Upper lobe of left lung (tissue), 6 donors: Measurements from ENCODE around the gene FNBP1L. TPM values are rescaled to one million over a fixed set of nuclear protein-coding genes. Genes with fewer than 3 reads are reported as not detected.

Source experiments
- ATAC-seq, 2 donors: fragments of 200-7000 bp; cut with Tn5 transposase; one replicate each; pipeline ENCODE4 v1.9.1; 2022; ENCODE audit warnings: mild to moderate bottlenecking in 2 of 2, moderate library complexity in 2 of 2; ENCODE audit not compliant: low FRiP score in 2 of 2
- DNase-seq, 2 donors: peaks; one replicate each; pipeline ENCODE4 v3.0.0-alpha.2; 2019 to 2020
- H3K27ac ChIP-seq, 4 donors: fragments of 200-600 bp; sonication (generic); one replicate each; pipeline ENCODE4 v1.5.1; 2016 to 2019
- H3K27me3 ChIP-seq, 4 donors: fragments of 200-600 bp; sonication (generic); one replicate each; pipeline ENCODE4 v1.5.1; 2017 to 2019
- H3K36me3 ChIP-seq, 4 donors: fragments of 200-600 bp; sonication (generic); one replicate each; pipeline ENCODE4 v1.5.1; 2016 to 2019
- H3K4me1 ChIP-seq, 4 donors: fragments of 200-600 bp; sonication (generic); one replicate each; pipeline ENCODE4 v1.5.1; 2018 to 2019
- H3K4me3 ChIP-seq, 4 donors: fragments of 200-600 bp; sonication (generic); one replicate each; pipeline ENCODE4 v1.5.1; 2017 to 2019; ENCODE audit warnings: mild to moderate bottlenecking in 2 of 4, moderate library complexity in 1 of 4
- H3K9me3 ChIP-seq, 4 donors: fragments of 200-600 bp; sonication (generic); one replicate each; pipeline ENCODE4 v1.5.1; 2018 to 2019
- EP300 ChIP-seq, 4 donors: sonication (generic); formaldehyde crosslinking; IDR thresholded peaks; one replicate each; pipeline ENCODE4 v1.5.1; 2017; ENCODE audit warnings: antibody characterized with exemption in 4 of 4, control low read depth in 2 of 4
- POLR2A ChIP-seq, 4 donors: fragments of 450-650 bp; IDR thresholded peaks; one replicate each; pipeline ENCODE4 v1.5.1; 2016 to 2017; ENCODE audit warnings: antibody characterized with exemption in 4 of 4, mild to moderate bottlenecking in 2 of 4
- POLR2AphosphoS5 ChIP-seq, 2 donors: sonication (generic); formaldehyde crosslinking; IDR thresholded peaks; one replicate each; pipeline ENCODE4 v1.5.1; 2017; ENCODE audit warnings: antibody characterized with exemption in 2 of 2
- WGBS, 2 donors: methylation state at CpG; one replicate each; pipeline ENCODE4 v1.1.5; 2017 to 2018; 5-methylcytosine and 5-hydroxymethylcytosine counted together
- small RNA-seq, 4 donors: library from RNA; depleted of rRNA; stranded (forward); fragments of <200 nt; gene quantifications; one replicate each; pipeline ENCODE3, GENCODE V24; 2016
- total RNA-seq, 6 donors: library from RNA; depleted of rRNA in 4 of 6; stranded (reverse); fragments of >200 nt in 4 of 6; gene quantifications; one replicate each; pipeline versions ENCODE4 v1.1.0 to v1.2.1, GENCODE V29; 2016 to 2021
- TF ChIP-seq, protein P1 (sequence below), 6 experiments: fragments of 450-650 bp in 4 of 6; fragments of 200-600 bp in 2 of 6; sonication (generic) in 2 of 6; IDR thresholded peaks; one replicate each; pipeline ENCODE4 v1.5.1; 2016 to 2019; ENCODE audit warnings: antibody characterized with exemption in 6 of 6
- donor health status: DM: no; HTN: no; CAD: no; lungs with moderate emphysema.
- donor health status: DM: no; HTN: yes; CAD: no; lungs with severe emphysema.

Gene FNBP1L
- total RNA-seq, 6 donors from 2014 or later, result 28.5 to 84.0 (median 34.0) TPM

DNA sequence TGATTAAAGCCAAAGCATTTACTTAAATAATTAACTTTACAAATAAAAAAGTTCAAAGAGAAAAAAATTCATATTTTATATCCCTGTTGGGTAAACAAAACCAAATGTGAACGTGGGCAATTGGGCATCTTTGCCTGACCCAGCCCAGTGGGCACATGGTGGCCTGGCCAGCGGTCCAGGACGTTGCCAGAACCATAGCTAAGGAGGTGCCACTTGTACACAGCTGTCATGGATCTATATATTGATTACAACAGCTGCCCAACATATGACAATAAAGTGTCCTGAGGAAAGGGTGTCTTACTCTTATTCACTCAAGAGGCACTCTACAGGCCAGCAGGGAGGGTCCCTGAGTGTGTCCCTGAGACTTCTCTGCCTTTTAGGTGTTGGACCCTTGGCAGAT lies 155.2 kb downstream of the FNBP1L start:
- no peak for ATAC-seq
- no peaks in the 10 kb centered on the region for H3K27me3 ChIP-seq
- DNase-seq, result no peak
- 87 to 88% methylated on average over 3 of the region's 3 CpGs for WGBS, 2 donors
- no peaks in the 10 kb centered on the region for H3K36me3 ChIP-seq
- no peak overlapping the region for H3K4me3 ChIP-seq
- no peak overlapping the region for H3K27ac ChIP-seq
- H3K4me1 ChIP-seq, result peaks cover 6 to 34% (median 7%) of the 10 kb centered on the region in 4 donors
- no peaks in the 10 kb centered on the region for H3K9me3 ChIP-seq
- no peak for TF ChIP-seq POLR2A (IDR thresholded peaks at IDR 0.05)

DNA sequence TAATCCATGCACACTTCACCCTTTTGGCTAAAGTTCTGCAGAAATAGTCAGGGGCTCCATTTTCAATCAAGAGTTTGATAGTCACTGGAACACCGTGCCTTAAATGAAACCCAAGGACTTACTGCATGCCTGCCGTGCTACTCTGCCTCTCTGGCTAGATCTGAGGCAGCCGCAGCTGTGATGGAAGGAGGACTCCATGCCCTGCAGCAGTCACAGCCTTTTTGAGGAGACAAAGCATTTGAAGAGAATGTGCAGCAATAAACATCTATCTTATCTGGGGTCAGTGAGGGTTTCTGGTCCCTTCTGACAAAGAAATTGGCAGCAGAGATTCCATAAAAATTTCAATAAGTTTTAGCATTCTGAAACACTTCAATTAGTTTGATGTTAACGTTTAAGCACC lies 155.7 kb downstream of the FNBP1L start:
- DNase-seq (no peak), ATAC-seq (no peak)
- Histone ChIP-seq H3K4me1 (peaks cover 11 to 34% (median 12%) of the 10 kb centered on the region in 4 donors), H3K36me3 (no peaks in the 10 kb centered on the region), H3K27me3 (no peaks in the 10 kb centered on the region), H3K9me3 (no peaks in the 10 kb centered on the region), H3K4me3 (no peak overlapping the region), H3K27ac (no peak overlapping the region)
- TF ChIP-seq, protein P1, sequence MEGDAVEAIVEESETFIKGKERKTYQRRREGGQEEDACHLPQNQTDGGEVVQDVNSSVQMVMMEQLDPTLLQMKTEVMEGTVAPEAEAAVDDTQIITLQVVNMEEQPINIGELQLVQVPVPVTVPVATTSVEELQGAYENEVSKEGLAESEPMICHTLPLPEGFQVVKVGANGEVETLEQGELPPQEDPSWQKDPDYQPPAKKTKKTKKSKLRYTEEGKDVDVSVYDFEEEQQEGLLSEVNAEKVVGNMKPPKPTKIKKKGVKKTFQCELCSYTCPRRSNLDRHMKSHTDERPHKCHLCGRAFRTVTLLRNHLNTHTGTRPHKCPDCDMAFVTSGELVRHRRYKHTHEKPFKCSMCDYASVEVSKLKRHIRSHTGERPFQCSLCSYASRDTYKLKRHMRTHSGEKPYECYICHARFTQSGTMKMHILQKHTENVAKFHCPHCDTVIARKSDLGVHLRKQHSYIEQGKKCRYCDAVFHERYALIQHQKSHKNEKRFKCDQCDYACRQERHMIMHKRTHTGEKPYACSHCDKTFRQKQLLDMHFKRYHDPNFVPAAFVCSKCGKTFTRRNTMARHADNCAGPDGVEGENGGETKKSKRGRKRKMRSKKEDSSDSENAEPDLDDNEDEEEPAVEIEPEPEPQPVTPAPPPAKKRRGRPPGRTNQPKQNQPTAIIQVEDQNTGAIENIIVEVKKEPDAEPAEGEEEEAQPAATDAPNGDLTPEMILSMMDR (IDR thresholded peaks at IDR 0.05), result no peak
- TF ChIP-seq POLR2AphosphoS5 (IDR thresholded peaks at IDR 0.05), result no peak
- no peak for TF ChIP-seq EP300 (IDR thresholded peaks at IDR 0.05)
- no peak for TF ChIP-seq POLR2A (IDR thresholded peaks at IDR 0.05)
- 86 to 92% methylated on average over 4 of the region's 4 CpGs for WGBS, 2 donors

Small RNA genes lying within 50 kb of the gene (small RNA-seq; reads per million reads assigned to genes)
- 0 reads per million in 4 donors for gene RNA5SP53

Other genes starting within 250 kb of the FNBP1L start
- gene DR1, start 102.2 kb upstream of the FNBP1L start, total RNA-seq, result 10 to 100 TPM; 12.6 to 50.0 (median 41.3) TPM
- 10 to 100 TPM; 26.3 to 48.8 (median 31.9) TPM for gene BCAR3, start 233.7 kb downstream of the FNBP1L start, total RNA-seq